Liver (tissue), 9 donors: Measurements from ENCODE around the gene HVCN1. TPM values are rescaled to one million over a fixed set of nuclear protein-coding genes. Genes with fewer than 3 reads are reported as not detected.
A peak's percentile ranks its signal among the peaks of the same experiment; 100 is the strongest.

ENCODE experiments used
- DNase-seq: peaks from one replicate; pipeline ENCODE4 v3.0.0-alpha.2; 2017; ENCODE audit warnings: low spot score
- H3K27ac ChIP-seq, 2 donors: one replicate each; pipeline ENCODE4 v1.7.0; 2013; ENCODE audit warnings: inconsistent platforms in 2 of 2, low read length in 2 of 2, control low read depth in 1 of 2, low read depth in 1 of 2, mild to moderate bottlenecking in 1 of 2
- H3K27me3 ChIP-seq, 4 donors: one replicate each; pipeline versions ENCODE4 v1.6.1 to v1.7.0; 2013; ENCODE audit warnings: low read length in 3 of 4, inconsistent platforms in 1 of 4, mild to moderate bottlenecking in 1 of 4, moderate library complexity in 1 of 4; ENCODE audit not compliant: control insufficient read depth in 4 of 4, insufficient read depth in 4 of 4
- H3K36me3 ChIP-seq, 4 donors: one replicate each; pipeline versions ENCODE4 v1.6.1 to v1.7.0; 2013; ENCODE audit warnings: low read length in 3 of 4, mild to moderate bottlenecking in 3 of 4, low read depth in 1 of 4, moderate library complexity in 1 of 4; ENCODE audit not compliant: control insufficient read depth in 4 of 4, insufficient read depth in 3 of 4
- H3K4me1 ChIP-seq, 4 donors: one replicate each; pipeline versions ENCODE4 v1.6.1 to v1.7.0; 2013; ENCODE audit warnings: low read length in 3 of 4, mild to moderate bottlenecking in 3 of 4, moderate library complexity in 1 of 4; ENCODE audit not compliant: control insufficient read depth in 4 of 4, insufficient read depth in 4 of 4
- H3K4me3 ChIP-seq, 3 donors: one replicate each; pipeline versions ENCODE4 v1.6.1 to v1.7.0; 2013; ENCODE audit warnings: low read length in 3 of 3, control low read depth in 1 of 3, low read depth in 1 of 3, mild to moderate bottlenecking in 1 of 3
- H3K9ac ChIP-seq, 2 donors: one replicate each; pipeline ENCODE4 v1.7.0; 2013; ENCODE audit warnings: low read length in 2 of 2, mild to moderate bottlenecking in 2 of 2, moderate library complexity in 2 of 2, control low read depth in 1 of 2, low read depth in 1 of 2
- H3K9me3 ChIP-seq, 4 donors: one replicate each; pipeline versions ENCODE4 v1.6.1 to v1.7.0; 2013; ENCODE audit warnings: low read length in 3 of 4; ENCODE audit not compliant: control insufficient read depth in 4 of 4
- EGR1 ChIP-seq, 2 donors: IDR thresholded peaks; 2 replicates each; pipeline ENCODE4 v1.6.1; 2016 to 2018; ENCODE audit warnings: antibody characterized with exemption in 2 of 2, low read depth in 2 of 2
- FOXA2 ChIP-seq: IDR thresholded peaks from 2 replicates; pipeline ENCODE4 v1.6.1; 2016; ENCODE audit warnings: antibody characterized with exemption
- GABPA ChIP-seq, 2 donors: IDR thresholded peaks in 1 of 2; conservative IDR thresholded peaks in 1 of 2; 2 replicates each; pipeline ENCODE4 v1.6.1; 2016; ENCODE audit warnings: antibody characterized with exemption in 2 of 2, mild to moderate bottlenecking in 1 of 2, moderate library complexity in 1 of 2
- HNF4A ChIP-seq, 2 donors: conservative IDR thresholded peaks; 2 replicates each; pipeline ENCODE4 v1.6.1; 2016; ENCODE audit warnings: antibody characterized with exemption in 2 of 2, mild to moderate bottlenecking in 2 of 2
- HNF4G ChIP-seq: IDR thresholded peaks from 2 replicates; pipeline ENCODE4 v1.6.1; 2016; ENCODE audit warnings: antibody characterized with exemption
- RAD21 ChIP-seq, 2 donors: IDR thresholded peaks; 2 replicates each; pipeline ENCODE4 v1.6.1; 2016; ENCODE audit warnings: antibody characterized with exemption in 2 of 2, mild to moderate bottlenecking in 2 of 2
- RXRA ChIP-seq, 2 donors: IDR thresholded peaks; 2 replicates each; pipeline ENCODE4 v1.6.1; 2017 to 2018; ENCODE audit warnings: antibody characterized with exemption in 2 of 2, mild to moderate bottlenecking in 1 of 2
- SP1 ChIP-seq: IDR thresholded peaks from 2 replicates; pipeline ENCODE4 v1.6.1; 2018; ENCODE audit warnings: antibody characterized with exemption, mild to moderate bottlenecking
- WGBS: extraction: QIAGEN DNeasy Blood & Tissue Kit; methylation state at CpG from one replicate; pipeline ENCODE4 v1.1.7; 2013; 5-methylcytosine and 5-hydroxymethylcytosine counted together
- polyA plus RNA-seq, 2 donors: library from polyadenylated mRNA; stranded (reverse) in 1 of 2; unstranded in 1 of 2; fragments of 200-250 nt in 1 of 2; fragments of >200 nt in 1 of 2; fragmentation: Nextera tagmentation in 1 of 2; extraction: Ambion mirVana in 1 of 2; gene quantifications; one replicate each; pipeline versions ENCODE4 v1.2.1 to v1.2.3, GENCODE V29; 2013 to 2015
- total RNA-seq, 2 donors: library from RNA; depleted of rRNA; stranded (reverse); fragments of >200 nt; gene quantifications; one replicate each; pipeline ENCODE4 v1.2.3, GENCODE V29; 2014
- TF ChIP-seq, protein P1 (sequence below): IDR thresholded peaks from 2 replicates; pipeline ENCODE4 v1.6.1; 2016; ENCODE audit warnings: antibody characterized with exemption
- TF ChIP-seq, protein P2 (sequence below): IDR thresholded peaks from 2 replicates; pipeline ENCODE4 v1.6.1; 2016; ENCODE audit warnings: antibody characterized with exemption, mild to moderate bottlenecking
- TF ChIP-seq, protein P3 (sequence below): IDR thresholded peaks from 2 replicates; pipeline ENCODE4 v1.6.1; 2016; ENCODE audit warnings: antibody characterized with exemption
- TF ChIP-seq, protein P4 (sequence below): fragments of 150-350 bp; IDR thresholded peaks from 2 replicates; pipeline ENCODE4 v1.5.1; 2017; ENCODE audit warnings: improper control_type of control experiment, low read depth, low read length; ENCODE audit not compliant: missing input control
- donor health status: healthy.
- donor health status: healthy.
- donor health status: healthy.
- donor health status: healthy.
- donor health status: healthy.

HVCN1 gene
- total and polyA plus RNA-seq, 4 donors, result 1.8 to 5.4 (median 2.5) TPM

DNA sequence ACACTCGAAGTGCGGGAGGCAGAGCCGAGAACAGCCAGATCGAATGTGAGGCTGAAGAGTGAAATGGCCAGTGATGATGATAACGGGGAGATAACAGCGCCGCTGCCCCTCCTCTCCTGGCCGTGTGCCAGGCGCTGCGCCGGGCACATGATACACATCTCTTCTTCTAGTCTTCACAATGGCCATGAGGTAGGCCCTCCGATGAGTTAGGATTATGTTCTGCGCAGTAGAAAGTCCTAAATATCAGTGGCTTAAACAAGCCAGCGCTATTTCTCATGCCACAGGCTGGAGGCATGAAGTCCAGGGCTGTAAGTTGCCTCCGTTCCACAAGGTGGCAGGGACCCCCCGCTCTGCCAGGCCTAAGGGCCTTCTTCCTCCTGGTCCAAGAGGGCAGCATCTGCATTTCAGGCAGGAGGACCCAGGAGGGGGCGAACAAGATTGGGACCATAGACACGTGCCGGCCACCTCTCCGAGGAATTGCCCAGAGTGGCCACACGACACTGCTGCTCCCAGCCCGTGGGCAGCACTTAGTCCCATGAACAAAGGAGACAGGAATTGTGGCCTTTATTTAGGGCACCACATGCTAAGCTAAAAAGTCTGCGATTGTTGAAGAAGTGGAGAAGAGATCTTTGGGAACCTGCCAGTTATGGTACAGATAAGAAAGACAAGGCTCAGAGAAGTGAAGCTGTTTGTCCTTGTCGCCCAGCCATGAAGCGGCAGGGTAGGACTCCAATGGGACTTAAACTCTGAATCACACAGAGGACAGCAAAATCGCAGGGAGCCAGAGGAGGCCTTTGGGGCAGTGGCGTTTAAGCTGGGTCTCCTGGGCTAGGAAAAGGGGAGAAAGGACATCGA, 10.9 kb upstream of the HVCN1 start:
- Histone ChIP-seq H3K4me3 (no peak overlapping the region), H3K36me3 (no peaks in the 10 kb centered on the region), H3K9me3 (no peaks in the 10 kb centered on the region), H3K9ac (no peak overlapping the region), H3K27me3 (no peaks in the 10 kb centered on the region), H3K4me1 (peaks cover 0 to 6% (median 2%) of the 10 kb centered on the region in 4 donors), H3K27ac (no peak overlapping the region)
- TF ChIP-seq, protein P1, sequence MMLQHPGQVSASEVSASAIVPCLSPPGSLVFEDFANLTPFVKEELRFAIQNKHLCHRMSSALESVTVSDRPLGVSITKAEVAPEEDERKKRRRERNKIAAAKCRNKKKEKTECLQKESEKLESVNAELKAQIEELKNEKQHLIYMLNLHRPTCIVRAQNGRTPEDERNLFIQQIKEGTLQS, result no peak
- TF ChIP-seq HNF4G (no peak), RXRA (IDR thresholded peaks at IDR 0.05) (no peak), EGR1 (IDR thresholded peaks at IDR 0.05; ENCODE audit: low read depth in 2 of 2) (no peak), HNF4A (conservative IDR thresholded peaks at IDR 0.05) (no peak), GABPA (IDR thresholded peaks at IDR 0.05 in 1 of 2, conservative IDR thresholded peaks at IDR 0.05 in 1 of 2) (no peak), SP1 (no peak), FOXA2 (no peak)
- TF ChIP-seq, protein P2, sequence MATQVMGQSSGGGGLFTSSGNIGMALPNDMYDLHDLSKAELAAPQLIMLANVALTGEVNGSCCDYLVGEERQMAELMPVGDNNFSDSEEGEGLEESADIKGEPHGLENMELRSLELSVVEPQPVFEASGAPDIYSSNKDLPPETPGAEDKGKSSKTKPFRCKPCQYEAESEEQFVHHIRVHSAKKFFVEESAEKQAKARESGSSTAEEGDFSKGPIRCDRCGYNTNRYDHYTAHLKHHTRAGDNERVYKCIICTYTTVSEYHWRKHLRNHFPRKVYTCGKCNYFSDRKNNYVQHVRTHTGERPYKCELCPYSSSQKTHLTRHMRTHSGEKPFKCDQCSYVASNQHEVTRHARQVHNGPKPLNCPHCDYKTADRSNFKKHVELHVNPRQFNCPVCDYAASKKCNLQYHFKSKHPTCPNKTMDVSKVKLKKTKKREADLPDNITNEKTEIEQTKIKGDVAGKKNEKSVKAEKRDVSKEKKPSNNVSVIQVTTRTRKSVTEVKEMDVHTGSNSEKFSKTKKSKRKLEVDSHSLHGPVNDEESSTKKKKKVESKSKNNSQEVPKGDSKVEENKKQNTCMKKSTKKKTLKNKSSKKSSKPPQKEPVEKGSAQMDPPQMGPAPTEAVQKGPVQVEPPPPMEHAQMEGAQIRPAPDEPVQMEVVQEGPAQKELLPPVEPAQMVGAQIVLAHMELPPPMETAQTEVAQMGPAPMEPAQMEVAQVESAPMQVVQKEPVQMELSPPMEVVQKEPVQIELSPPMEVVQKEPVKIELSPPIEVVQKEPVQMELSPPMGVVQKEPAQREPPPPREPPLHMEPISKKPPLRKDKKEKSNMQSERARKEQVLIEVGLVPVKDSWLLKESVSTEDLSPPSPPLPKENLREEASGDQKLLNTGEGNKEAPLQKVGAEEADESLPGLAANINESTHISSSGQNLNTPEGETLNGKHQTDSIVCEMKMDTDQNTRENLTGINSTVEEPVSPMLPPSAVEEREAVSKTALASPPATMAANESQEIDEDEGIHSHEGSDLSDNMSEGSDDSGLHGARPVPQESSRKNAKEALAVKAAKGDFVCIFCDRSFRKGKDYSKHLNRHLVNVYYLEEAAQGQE, result no peak
- TF ChIP-seq, protein P3, sequence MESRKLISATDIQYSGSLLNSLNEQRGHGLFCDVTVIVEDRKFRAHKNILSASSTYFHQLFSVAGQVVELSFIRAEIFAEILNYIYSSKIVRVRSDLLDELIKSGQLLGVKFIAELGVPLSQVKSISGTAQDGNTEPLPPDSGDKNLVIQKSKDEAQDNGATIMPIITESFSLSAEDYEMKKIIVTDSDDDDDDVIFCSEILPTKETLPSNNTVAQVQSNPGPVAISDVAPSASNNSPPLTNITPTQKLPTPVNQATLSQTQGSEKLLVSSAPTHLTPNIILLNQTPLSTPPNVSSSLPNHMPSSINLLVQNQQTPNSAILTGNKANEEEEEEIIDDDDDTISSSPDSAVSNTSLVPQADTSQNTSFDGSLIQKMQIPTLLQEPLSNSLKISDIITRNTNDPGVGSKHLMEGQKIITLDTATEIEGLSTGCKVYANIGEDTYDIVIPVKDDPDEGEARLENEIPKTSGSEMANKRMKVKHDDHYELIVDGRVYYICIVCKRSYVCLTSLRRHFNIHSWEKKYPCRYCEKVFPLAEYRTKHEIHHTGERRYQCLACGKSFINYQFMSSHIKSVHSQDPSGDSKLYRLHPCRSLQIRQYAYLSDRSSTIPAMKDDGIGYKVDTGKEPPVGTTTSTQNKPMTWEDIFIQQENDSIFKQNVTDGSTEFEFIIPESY, result no peak
- TF ChIP-seq, protein P4, sequence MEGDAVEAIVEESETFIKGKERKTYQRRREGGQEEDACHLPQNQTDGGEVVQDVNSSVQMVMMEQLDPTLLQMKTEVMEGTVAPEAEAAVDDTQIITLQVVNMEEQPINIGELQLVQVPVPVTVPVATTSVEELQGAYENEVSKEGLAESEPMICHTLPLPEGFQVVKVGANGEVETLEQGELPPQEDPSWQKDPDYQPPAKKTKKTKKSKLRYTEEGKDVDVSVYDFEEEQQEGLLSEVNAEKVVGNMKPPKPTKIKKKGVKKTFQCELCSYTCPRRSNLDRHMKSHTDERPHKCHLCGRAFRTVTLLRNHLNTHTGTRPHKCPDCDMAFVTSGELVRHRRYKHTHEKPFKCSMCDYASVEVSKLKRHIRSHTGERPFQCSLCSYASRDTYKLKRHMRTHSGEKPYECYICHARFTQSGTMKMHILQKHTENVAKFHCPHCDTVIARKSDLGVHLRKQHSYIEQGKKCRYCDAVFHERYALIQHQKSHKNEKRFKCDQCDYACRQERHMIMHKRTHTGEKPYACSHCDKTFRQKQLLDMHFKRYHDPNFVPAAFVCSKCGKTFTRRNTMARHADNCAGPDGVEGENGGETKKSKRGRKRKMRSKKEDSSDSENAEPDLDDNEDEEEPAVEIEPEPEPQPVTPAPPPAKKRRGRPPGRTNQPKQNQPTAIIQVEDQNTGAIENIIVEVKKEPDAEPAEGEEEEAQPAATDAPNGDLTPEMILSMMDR, result no peak
- no peak for DNase-seq
- WGBS, result 89% methylated on average over 28 of the region's 28 CpGs

DNA sequence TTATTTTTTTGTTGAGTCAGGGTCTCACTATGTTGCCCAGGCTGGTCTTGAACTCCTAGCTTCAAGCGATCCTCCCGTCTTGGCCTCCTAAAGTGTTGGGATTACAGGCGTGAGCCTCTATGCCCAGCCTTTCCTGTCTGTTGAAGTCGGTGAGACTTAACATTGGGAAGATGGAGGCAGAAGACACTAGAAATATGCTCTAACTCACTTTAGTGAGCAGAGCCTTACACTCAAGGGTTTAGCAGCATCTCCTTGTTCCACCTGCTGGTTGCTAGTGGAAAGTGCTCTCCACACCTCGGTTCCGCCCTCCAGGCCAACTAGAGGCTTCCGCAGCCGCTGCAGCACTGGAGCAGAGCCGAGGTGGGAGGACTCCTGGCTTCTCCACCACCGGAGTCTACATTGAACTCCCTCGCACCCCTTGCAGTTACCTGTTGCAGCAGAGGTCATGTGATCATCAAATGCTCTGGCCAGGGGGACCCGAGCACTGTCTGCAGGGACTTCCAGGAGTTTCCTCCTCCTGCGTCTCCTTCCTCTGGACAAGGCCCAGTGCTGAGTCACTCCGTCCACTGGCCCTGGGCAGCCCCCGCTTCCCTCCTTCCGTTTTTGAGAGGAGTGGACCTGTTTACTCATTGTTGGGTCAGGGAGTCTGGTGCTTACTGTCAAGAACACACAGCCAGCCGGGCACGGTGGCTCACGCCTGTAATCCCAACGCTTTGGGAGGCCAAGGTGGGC, 9.4 kb upstream of the HVCN1 start:
- H3K4me1 ChIP-seq, result peaks cover 0 to 6% (median 2%) of the 10 kb centered on the region in 4 donors
- no peaks in the 10 kb centered on the region for H3K9me3 ChIP-seq
- TF ChIP-seq, protein P3, result no peak
- TF ChIP-seq RAD21 (IDR thresholded peaks at IDR 0.05), result peak; percentile 73 to 90
- TF ChIP-seq, protein P4, result peak; percentile 74
- TF ChIP-seq RXRA (IDR thresholded peaks at IDR 0.05), result peak in 1 of 2 donors; percentile 46
- TF ChIP-seq SP1, result peak; percentile 2
- no peaks in the 10 kb centered on the region for H3K36me3 ChIP-seq
- peak; percentile 47 for DNase-seq
- H3K4me3 ChIP-seq, result no peak overlapping the region
- no peak overlapping the region for H3K27ac ChIP-seq
- no peaks in the 10 kb centered on the region for H3K27me3 ChIP-seq
- WGBS, result 45% methylated on average over 20 of the region's 20 CpGs
- H3K9ac ChIP-seq, result no peak overlapping the region
